ENCODE results near the gene TRIM9. TPM values are rescaled to one million over a fixed set of nuclear protein-coding genes. Genes with fewer than 3 reads are reported as not detected.
"Not testable (repeated sequence)": the region's sequence is repeated elsewhere in the genome, so short reads cannot be mapped to it uniquely, and the experiment has no call there.

The TRIM9 gene
- total RNA-seq, 8 experiments from 2014 or later, result 8.8 to 46.7 (median 18.8) TPM

DNA sequence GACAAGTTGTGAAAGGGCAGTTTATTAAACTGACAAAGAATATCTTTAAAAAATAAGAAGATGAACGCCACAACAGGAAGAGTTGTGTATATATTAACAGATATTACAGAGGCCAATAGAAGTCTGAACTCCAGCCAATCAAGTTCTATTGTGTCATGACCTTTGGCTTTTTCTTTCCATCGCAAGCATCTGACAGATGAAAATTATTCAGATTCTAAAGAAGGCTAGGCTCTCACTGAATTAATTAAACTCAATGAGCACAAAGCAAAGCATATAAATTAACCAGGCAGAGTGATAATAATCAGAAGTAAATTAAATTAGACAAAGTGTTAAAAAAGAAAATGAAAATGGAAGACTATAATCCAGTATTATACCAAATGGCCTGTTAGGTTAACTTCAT, 88.6 kb downstream of the TRIM9 start:
- Histone ChIP-seq H3K4me1 (replicated peaks in 1 of 2) (peaks cover 40 to 61% of the 10 kb centered on the region in 2 donors), H3K4me3 (no peak overlapping the region), H3K27ac (peak overlapping the region; percentile 30 to 76)
- ATAC-seq (replicated peaks in 6 of 8), result peak in 2 of 8 experiments; percentile 1 to 3
- WGBS, 10 experiments, result 3 to 100% (median 43%) methylated on average over 1 to 2 of the region's 2 CpGs
- in situ Hi-C loops (cut with MboI; ENCODE audit: low pct_unique_long_range_greater_than_20kb in 2 of 9, low sequenced_read_pairs in 9 of 9, unreplicated experiment in 9 of 9), result no loop called here

DNA sequence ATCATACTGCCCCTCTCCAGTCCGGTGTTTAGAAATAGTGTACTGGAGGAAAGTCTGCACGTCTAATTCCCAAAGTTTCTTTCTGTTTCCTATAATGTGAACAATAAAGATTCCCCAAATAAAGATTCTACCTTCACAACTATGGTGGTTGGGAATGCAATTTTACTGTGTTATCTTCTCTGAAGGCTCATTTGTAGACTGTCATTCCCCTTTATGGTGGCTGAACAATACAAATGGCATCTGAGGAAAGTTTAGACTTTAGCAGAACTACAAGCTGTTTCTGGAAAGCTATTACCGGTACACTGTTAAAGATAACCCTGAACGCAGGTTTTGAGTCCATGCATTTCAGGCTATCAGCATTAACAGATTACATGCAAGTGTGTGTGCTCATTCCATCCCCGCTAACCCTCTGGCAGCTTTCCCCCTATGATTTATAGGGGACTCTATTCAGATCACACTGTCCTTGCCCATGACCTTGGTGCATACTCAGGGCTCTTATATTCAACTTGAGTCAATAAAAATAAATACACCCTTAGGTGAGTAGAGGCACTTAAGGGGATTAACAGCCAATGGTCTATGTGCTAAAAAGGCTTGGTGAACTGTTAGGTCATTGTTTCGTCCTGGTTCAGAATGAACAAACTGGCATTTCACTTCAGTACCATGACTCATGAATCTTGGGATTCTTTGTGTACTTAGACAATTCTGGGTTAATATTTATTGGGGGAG, 89.9 kb downstream of the TRIM9 start:
- no peak overlapping the region for H3K4me3 ChIP-seq
- peaks cover 40 to 61% of the 10 kb centered on the region in 2 donors for H3K4me1 ChIP-seq (replicated peaks in 1 of 2)
- H3K27ac ChIP-seq, result peak overlapping the region in 1 of 2 donors; percentile 66
- WGBS, 10 experiments, result 17 to 68% (median 43%) methylated on average over 1 to 6 of the region's 6 CpGs
- in situ Hi-C loops (cut with MboI; ENCODE audit: low pct_unique_long_range_greater_than_20kb in 2 of 9, low sequenced_read_pairs in 9 of 9, unreplicated experiment in 9 of 9), result no loop called here
- peak in 5 of 8 experiments; percentile 35 to 53 (median 44) for ATAC-seq (replicated peaks in 6 of 8)

DNA sequence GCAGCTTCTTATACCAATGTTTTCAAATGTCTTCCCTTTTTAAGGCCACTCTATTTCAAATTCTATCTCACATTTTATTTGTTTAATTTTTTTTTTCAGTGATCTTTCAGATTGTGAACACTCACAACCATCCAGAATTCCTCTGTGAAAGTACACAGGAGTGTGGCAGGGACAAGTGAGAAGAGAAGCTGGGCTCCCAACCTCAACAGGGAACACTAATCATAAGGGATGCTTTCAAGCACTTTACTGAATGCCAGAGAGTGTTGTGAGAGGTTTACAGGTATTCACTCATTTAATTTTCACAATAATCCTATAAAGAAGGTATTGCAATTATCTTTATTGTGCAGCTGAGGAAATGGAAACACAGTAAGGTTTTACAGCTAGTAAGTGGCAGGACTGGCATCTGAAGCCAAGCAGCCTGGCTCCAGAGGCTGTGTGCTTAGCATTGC, 90.5 kb downstream of the TRIM9 start:
- H3K4me3 ChIP-seq, result no peak overlapping the region
- H3K4me1 ChIP-seq (replicated peaks in 1 of 2), result peaks cover 40 to 61% of the 10 kb centered on the region in 2 donors
- peak in 5 of 8 experiments; percentile 30 to 49 (median 44) for ATAC-seq (replicated peaks in 6 of 8)
- H3K27ac ChIP-seq, result peak overlapping the region in 1 of 2 donors; percentile 66
- in situ Hi-C loops (cut with MboI; ENCODE audit: low pct_unique_long_range_greater_than_20kb in 2 of 9, low sequenced_read_pairs in 9 of 9, unreplicated experiment in 9 of 9), result no loop called here

DNA sequence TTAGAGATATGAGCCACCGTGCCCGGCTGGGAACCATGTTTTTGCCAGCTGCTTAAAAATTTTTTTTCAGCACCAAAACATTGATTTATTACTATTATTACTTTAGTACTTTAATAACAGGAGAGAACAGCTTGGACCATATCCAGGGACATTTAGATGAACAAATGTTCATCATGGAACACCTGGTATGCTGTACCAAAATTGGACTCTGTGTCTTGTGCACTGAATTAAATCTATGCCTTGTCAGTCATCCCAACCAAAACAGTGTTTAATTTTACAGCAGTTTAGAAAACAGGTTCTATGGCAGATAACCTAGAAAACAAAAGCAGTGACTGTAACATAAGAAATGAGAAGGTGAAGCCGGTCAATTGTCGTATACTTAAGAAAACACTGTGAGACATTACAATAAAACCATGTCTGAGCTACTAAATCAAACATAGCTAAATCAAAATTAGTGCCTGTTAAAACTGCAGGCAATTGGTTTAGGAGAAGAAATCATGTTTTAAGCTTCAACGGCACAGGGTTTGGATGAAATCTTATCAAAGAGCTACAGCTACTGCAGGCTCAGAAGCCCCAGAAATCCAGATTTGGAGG, 92.4 kb downstream of the TRIM9 start:
- WGBS, 10 experiments, result 69 to 97% (median 91%) methylated on average over 3 to 5 of the region's 5 CpGs
- no peak overlapping the region for H3K27ac ChIP-seq
- in situ Hi-C loops (cut with MboI; ENCODE audit: low pct_unique_long_range_greater_than_20kb in 2 of 9, low sequenced_read_pairs in 9 of 9, unreplicated experiment in 9 of 9), result no loop called here
- peaks cover 40 to 51% of the 10 kb centered on the region in 2 donors for H3K4me1 ChIP-seq (replicated peaks in 1 of 2)
- ATAC-seq (replicated peaks in 6 of 8), result no peak
- no peak overlapping the region for H3K4me3 ChIP-seq

DNA sequence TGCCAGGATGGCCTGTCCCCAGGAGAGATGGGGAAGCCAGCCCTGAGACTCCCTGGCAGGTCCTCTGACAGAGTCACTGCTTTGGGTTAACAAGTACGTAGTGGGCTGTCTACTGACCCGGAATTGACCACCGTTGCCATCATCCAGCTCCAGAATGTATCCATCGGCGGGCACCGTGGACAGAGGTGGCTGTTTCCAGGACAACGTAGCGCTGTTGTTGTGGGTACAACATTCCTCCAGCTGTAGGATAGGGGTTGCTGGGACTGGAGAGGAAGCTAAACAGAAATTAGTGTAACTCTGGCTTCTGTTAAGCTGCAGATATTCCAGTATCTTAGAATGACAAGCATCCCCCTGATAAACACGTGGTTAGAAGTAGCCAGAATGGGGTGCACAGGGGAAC, 94.3 kb downstream of the TRIM9 start:
- no peak for ATAC-seq (replicated peaks in 6 of 8)
- H3K4me3 ChIP-seq, result no peak overlapping the region
- 20 to 100% (median 89%) methylated on average over 1 to 9 of the region's 9 CpGs; no CpG with 5 or more reads in 2 of the 10 experiments for WGBS, 10 experiments
- in situ Hi-C loops (cut with MboI; ENCODE audit: low pct_unique_long_range_greater_than_20kb in 2 of 9, low sequenced_read_pairs in 9 of 9, unreplicated experiment in 9 of 9), result no loop called here
- H3K4me1 ChIP-seq (replicated peaks in 1 of 2), result peaks cover 21 to 32% of the 10 kb centered on the region in 2 donors
- no peak overlapping the region for H3K27ac ChIP-seq

DNA sequence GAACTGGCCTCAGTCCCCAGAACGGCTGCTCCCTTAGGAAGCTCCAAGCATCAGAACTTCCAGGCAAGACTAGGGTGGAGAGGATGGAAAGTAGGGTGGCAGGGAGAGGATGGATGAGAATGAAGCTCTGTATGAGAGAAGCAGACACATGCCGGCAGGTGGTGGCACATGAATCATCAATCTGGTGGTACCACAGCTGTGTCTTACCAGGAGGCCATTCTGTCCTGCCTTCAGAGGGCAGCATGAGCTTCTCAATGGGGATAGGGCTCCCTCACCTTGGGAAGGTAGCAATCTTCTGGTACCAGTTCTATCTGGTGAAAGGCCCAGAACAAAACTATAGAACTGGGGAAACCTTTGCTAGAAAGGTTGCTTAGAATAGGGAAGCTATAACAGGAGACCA, 95.2 kb downstream of the TRIM9 start:
- H3K27ac ChIP-seq, result no peak overlapping the region
- no peak overlapping the region for H3K4me3 ChIP-seq
- in situ Hi-C loops (cut with MboI; ENCODE audit: low pct_unique_long_range_greater_than_20kb in 2 of 9, low sequenced_read_pairs in 9 of 9, unreplicated experiment in 9 of 9), result no loop called here
- peaks cover 14 to 24% of the 10 kb centered on the region in 2 donors for H3K4me1 ChIP-seq (replicated peaks in 1 of 2)
- no peak for ATAC-seq (replicated peaks in 6 of 8)
- 80 to 100% (median 96%) methylated on average over 1 to 2 of the region's 2 CpGs; no CpG with 5 or more reads in 6 of the 10 experiments for WGBS, 10 experiments

DNA sequence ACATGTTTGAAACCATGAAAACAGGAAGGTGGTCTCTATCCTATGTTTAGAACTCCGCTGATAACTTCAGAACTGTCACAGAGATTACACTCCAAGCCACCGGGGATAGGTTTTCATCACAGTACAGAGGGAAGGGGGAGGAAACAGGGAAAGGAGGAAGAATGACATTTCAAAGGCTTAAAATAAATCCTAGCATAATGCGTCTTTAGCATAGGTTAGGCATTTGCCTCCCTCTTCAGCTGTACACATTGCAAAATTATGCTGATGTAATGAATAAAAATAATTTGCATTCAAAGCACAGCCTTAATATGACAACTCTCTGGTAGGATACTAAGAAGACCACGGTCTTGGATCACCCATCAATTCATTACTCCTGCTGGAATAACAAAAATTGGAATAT, 96.3 kb downstream of the TRIM9 start:
- peak in 6 of 8 experiments; percentile 21 to 97 (median 83) for ATAC-seq (replicated peaks in 6 of 8)
- H3K4me3 ChIP-seq, result no peak overlapping the region
- 0 to 100% (median 49%) methylated on average over 2 to 4 of the region's 4 CpGs; no CpG with 5 or more reads in 2 of the 10 experiments for WGBS, 10 experiments
- H3K27ac ChIP-seq, result no peak overlapping the region
- in situ Hi-C loops (cut with MboI; ENCODE audit: low pct_unique_long_range_greater_than_20kb in 2 of 9, low sequenced_read_pairs in 9 of 9, unreplicated experiment in 9 of 9), result no loop called here
- peaks cover 3 to 12% of the 10 kb centered on the region in 2 donors for H3K4me1 ChIP-seq (replicated peaks in 1 of 2)

DNA sequence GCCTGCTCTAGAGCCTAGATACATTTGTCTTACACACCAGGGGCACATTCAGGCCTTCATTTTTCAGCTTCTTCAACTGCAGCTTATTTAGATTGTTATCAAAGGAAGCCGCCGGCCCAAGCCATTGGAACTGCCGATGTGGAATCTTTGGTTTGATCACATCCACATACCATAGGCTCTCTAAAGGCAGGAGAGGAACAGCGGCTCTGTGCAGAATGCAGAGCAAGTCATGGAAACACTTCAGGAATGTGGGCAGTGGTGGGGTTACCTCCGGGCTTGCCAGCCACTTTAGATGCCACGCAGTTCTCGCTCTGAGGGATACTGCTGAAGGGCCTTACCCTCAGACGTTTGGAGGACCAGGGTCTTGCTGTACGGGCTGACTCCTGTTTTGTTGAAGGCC, 97.2 kb downstream of the TRIM9 start:
- peaks cover 2 to 3% of the 10 kb centered on the region in 2 donors for H3K4me1 ChIP-seq (replicated peaks in 1 of 2)
- in situ Hi-C loops (cut with MboI; ENCODE audit: low pct_unique_long_range_greater_than_20kb in 2 of 9, low sequenced_read_pairs in 9 of 9, unreplicated experiment in 9 of 9), result no loop called here
- no peak overlapping the region for H3K4me3 ChIP-seq
- H3K27ac ChIP-seq, result no peak overlapping the region
- ATAC-seq (replicated peaks in 6 of 8), result peak in 1 of 8 experiments; percentile 53
- WGBS, 10 experiments, result 57 to 100% (median 90%) methylated on average over 2 to 6 of the region's 9 CpGs; no CpG with 5 or more reads in 5 of the 10 experiments

DNA sequence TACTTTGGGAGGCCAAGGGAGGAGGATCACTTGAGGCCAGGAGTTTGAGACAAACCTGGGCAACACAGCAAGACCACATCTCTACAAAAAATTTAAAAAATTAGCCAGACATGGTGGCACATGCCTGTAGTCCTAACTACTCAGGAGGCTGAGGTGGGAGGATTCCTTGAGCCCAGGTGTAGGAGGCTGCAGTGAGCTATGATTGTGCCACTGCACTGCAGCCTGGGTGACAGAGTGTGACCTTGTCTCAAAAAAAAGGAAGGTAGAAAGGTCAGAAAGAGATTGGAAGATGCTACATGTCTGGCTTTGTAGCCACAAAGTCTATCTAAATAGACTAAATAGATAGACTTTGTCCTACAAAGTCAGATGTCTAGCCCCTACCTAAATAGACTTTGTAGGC, 100.7 kb downstream of the TRIM9 start:
- H3K4me1 ChIP-seq (replicated peaks in 1 of 2); in situ Hi-C loops (cut with MboI; ENCODE audit: low pct_unique_long_range_greater_than_20kb in 2 of 9, low sequenced_read_pairs in 9 of 9, unreplicated experiment in 9 of 9); H3K4me3 ChIP-seq; ATAC-seq (replicated peaks in 6 of 8); H3K27ac ChIP-seq: not testable (repeated sequence)

DNA sequence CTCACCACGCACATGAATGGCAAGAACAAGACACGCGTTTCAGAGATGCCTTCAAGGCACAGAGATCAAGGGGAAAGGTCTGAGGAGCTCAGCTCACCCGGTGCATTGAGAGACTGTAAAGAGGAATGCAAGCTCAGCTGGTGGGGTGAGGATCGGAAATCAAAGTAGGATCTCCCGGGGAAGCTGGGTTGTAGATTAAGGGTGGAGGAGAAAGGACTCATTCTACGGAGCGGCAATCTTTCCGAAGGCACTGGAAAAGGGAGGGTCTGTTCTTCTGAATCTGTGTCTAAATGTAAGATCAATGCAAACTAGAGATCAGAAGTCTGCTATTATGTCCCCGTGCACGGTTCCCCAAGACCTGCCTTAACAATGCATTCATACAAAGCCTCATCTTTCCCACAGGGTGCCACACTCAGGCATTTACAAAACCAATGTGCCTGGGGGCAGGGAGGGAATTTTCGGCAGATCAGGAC, 109.0 kb downstream of the TRIM9 start:
- 30 to 100% (median 51%) methylated on average over 2 to 11 of the region's 12 CpGs; no CpG with 5 or more reads in 2 of the 10 experiments for WGBS, 10 experiments
- H3K27ac ChIP-seq, result no peak overlapping the region
- in situ Hi-C loops (cut with MboI; ENCODE audit: low pct_unique_long_range_greater_than_20kb in 2 of 9, low sequenced_read_pairs in 9 of 9, unreplicated experiment in 9 of 9), result no loop called here
- peaks cover 12 to 15% of the 10 kb centered on the region in 2 donors for H3K4me1 ChIP-seq (replicated peaks in 1 of 2)
- ATAC-seq (replicated peaks in 6 of 8), result peak in 1 of 8 experiments; percentile 11
- H3K4me3 ChIP-seq, result no peak overlapping the region

DNA sequence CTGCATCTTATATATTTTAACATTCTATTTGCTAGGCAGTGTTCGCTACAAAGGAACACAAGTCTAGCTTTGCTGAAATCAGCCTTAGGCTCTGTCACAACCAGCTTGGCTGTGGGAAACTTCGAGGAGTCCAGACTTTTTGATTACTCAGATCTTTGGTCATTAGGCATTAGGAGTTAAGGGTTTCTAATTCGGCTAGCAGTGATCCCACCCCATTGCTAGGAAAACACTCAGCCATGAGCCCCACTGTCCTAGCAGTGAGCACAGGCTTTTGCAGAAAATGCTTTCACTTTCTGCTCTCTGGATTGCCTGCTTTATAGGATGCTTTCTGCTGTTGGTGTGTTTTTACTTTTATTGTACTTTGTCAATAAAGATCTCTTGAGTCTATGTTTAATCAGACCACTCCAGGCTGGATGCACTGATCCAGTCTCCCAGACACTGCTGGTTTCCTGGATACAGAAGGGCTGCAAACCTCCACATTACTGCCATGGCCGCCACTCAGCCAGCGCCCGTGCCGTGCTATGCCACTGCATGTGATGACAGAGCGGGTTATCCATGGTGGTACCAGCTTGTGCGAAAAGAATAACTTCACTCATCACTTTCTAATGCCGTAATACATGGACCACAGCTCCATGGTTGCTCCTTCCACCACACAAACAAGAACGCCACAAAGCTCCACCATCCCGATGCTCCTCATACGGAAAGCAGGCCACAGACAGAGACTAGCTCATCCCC, 109.6 kb downstream of the TRIM9 start:
- in situ Hi-C loops (cut with MboI; ENCODE audit: low pct_unique_long_range_greater_than_20kb in 2 of 9, low sequenced_read_pairs in 9 of 9, unreplicated experiment in 9 of 9), result no loop called here
- peak; percentile 24 to 99 (median 68) for ATAC-seq (replicated peaks in 6 of 8)
- Histone ChIP-seq H3K27ac (peak overlapping the region in 1 of 2 donors; percentile 34), H3K4me3 (no peak overlapping the region), H3K4me1 (replicated peaks in 1 of 2) (peaks cover 14 to 15% of the 10 kb centered on the region in 2 donors)
- WGBS, 10 experiments, result 0 to 100% (median 78%) methylated on average over 1 to 10 of the region's 13 CpGs; no CpG with 5 or more reads in 1 of the 10 experiments

DNA sequence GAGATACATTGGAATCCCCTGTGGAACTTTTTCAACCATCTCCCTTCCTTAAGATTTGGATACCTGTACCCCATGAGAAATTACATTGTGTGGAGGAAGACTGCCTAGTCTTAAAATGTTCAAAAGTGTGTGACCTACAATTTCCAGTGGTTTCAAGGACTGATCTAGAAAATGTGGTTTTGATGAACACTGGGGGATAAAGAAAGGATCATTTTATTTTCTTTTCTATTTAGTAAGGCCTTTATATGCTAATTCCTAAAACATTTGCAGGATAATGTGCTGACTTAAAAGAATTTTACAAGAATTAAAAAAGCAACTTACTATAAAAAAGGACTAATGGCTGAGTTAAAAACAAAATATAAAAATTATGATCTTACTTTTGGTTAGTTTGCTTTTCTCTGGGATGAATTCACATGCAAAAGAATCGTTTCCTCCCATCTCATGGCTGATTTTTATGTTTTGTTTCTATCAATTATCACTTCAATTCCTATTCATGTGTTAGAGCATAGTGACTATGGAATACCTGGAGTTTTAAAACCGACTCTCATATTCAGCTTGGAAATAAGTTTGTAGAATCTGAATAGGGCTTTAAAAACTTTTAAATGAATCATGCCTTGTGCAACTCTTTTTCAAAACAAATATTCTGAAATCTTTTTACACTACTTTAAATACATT, 110.7 kb downstream of the TRIM9 start:
- H3K27ac ChIP-seq, result no peak overlapping the region
- H3K4me3 ChIP-seq, result no peak overlapping the region
- ATAC-seq (replicated peaks in 6 of 8), result peak in 3 of 8 experiments; percentile 11 to 38 (median 26)
- 4 to 71% (median 34%) methylated on average over 1 to 2 of the region's 2 CpGs for WGBS, 10 experiments
- in situ Hi-C loops (cut with MboI; ENCODE audit: low pct_unique_long_range_greater_than_20kb in 2 of 9, low sequenced_read_pairs in 9 of 9, unreplicated experiment in 9 of 9), result no loop called here
- H3K4me1 ChIP-seq (replicated peaks in 1 of 2), result peaks cover 19% of the 10 kb centered on the region in 2 donors

Data from motor neuron (in vitro differentiated cells).